ENCODE measurements around the gene FOXD4L3. TPM values are rescaled to one million over a fixed set of nuclear protein-coding genes. Genes with fewer than 3 reads are reported as not detected.
"Not testable (repeated sequence)": the region's sequence is repeated elsewhere in the genome, so short reads cannot be mapped to it uniquely, and the experiment has no call there.

FOXD4L3 gene
- total RNA-seq, 1 donor from 2014 or later, result not detected

DNA sequence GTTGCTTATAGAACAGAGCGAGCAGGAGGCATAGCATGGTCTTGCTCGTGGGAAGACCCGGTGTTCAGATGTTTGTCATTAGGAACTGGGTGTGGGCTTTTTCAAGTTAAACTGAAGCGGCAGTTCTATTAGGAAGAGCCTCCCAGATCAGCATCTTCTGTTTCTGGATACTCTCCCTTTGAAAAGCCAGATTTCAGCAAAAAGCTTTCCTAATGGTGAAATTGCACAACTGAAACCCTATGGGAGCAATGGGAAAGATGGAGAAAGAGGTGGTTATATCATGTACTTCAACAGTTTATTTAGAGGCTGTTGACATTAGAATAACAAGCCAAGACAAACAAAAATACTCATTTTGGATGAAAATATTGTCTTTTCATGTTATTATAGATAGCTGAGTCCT, 41.3 kb downstream of the FOXD4L3 start:
- DNase-seq (ENCODE audit: low spot score), result not testable (repeated sequence)

DNA sequence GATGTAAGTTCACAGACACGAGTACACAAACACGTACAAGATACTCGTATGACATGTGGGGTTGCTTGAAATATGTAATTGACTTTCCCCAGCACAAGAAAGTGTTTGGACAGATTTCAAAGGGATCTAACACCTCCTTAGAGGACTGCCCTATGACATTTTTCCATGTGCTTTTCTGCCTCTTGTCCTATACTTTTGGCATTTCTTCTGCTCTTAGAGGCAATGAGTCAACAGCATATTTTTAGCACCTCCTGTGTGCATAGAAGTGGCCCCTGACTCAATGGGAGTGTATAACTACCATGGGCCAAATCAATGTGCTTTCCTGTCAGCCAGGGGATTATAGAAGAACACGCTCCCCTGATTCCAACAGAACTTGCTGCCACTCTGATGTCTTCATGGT, 49.0 kb downstream of the FOXD4L3 start:
- not testable (repeated sequence) for DNase-seq (ENCODE audit: low spot score)

Other genes with a start within 250 kb of the FOXD4L3 start
- gene ZNG1C, start 60.9 kb upstream of the FOXD4L3 start, total RNA-seq, result 18.5 TPM
- gene PGM5, start 53.7 kb downstream of the FOXD4L3 start, total RNA-seq, result 17.6 TPM
- not detected for gene TMEM252, start 238.0 kb downstream of the FOXD4L3 start, total RNA-seq

Data from mesenteric fat pad (tissue), 1 donor.